HG03565 (cell line): ENCODE results near the gene AGGF1.
"Not testable (repeated sequence)": the region's sequence is repeated elsewhere in the genome, so short reads cannot be mapped to it uniquely, and the experiment has no call there.

ENCODE experiments used
- ATAC-seq: cut with Tn5 transposase; IDR thresholded peaks from one replicate; pipeline ENCODE4 v1.9.1; 2021; ENCODE audit warnings: mild to moderate bottlenecking, moderate library complexity; ENCODE audit not compliant: unreplicated experiment

The AGGF1 gene

DNA sequence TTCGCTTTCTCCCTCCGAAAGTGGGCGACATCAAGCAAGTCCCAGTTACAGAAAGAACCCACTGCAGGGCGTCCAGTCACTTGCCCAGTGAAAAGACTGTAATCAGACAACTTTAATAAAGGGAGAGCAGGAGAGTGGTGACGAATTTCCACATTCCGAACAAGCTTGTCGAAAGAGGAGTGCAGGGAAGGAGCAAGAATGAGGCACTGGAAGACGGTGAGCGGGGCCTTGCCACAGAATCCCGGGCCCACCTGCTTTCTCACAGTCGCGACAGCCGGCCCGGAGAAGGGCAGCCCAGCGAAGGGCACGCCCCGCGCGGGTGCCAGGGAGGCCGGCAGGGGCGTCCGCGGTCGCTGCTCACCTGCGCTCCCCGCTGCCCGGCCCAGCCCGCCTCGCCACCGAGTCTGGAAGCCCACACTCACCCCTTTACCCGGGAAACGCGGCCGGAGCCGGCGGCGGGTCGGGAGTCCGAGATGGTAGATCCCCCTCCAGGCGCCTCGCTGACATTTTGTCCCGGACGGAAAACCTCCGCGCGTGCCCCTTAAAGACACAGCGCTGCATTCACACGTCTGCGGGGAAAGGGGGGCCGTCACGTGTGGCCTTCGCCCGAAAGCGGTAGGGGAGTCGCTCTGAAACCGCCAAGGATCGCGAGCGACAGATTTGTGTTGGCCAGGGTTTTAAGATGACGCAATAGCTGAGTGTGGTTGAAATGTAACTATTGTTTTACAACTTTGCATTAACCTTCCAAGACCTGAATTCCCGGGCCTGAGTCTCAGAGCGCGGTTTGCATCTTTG is 56.7 kb downstream of the AGGF1 start, which contains the start of gene ZBED3:
Gene ZBED3 (minus strand): TSS at position 597 of the 795 bp plus-strand sequence. CDS start 9,407 bp downstream, outside the sequence.
- no peak for ATAC-seq

- no peak for ATAC-seq
These were observed 57.5 kb downstream of the AGGF1 start for GRCh38 chr5:77087484-77088261.

DNA sequence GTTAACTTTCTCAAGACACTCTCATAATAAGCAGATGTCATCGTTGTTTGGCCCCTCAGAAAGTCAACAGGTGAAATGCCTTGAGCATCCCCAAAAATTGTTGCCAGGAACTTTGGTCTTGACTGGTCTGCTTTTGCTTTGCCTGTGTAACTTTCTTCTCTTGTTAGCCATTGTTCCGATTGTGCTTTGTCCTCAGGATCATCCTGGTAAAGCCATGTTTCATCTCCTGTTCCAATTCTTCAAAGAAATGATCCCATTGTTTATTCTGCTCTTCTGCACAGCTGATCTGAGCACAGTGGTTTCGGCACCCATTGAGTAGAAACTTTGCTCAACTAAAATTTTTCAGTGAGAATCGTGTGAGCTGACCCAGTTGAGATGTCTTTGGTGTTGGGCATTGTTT is 65.0 kb downstream of the AGGF1 start:
- ATAC-seq: no peak

DNA sequence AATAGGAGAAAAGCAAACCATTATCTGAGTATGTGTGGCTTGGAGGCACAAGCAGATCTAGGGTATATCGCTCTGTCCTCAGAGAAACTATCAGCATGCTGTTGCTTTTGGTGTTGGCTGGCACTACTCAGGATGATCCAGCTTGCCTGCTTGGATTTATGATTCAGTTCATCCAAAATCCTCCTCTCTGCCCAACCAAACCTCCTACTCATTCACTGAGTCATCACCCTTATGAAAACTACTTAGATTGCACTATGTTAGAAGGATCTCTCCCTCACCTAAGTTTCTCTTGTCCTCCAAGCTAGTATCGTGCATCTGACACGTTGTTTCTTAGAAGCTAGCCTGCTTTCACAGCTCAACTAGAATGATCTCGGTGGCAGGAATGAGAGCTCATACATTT is 71.1 kb downstream of the AGGF1 start:
- no peak for ATAC-seq

DNA sequence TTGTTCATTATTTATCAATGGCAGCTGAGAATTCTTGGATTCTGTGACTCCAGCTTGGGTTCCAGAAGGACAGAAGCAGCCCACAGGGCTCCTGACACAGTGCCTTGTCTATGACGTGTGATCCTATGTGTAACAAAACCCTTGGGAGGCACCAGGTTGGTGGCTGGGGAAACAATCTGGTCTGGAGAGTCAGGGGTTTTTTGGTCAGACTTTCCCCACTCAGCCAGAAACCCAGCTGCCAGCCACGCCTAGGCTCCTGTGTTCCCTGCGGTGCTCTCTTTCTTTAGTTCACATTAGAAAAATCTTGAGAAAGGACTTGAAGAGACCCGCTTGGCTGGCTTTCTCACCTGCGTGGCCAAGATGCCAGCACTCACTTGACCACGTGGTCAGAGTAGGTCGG is 72.3 kb downstream of the AGGF1 start:
- ATAC-seq: no peak

GRCh38 chr5:77103457-77103856 is 73.3 kb downstream of the AGGF1 start:
- no peak for ATAC-seq

DNA sequence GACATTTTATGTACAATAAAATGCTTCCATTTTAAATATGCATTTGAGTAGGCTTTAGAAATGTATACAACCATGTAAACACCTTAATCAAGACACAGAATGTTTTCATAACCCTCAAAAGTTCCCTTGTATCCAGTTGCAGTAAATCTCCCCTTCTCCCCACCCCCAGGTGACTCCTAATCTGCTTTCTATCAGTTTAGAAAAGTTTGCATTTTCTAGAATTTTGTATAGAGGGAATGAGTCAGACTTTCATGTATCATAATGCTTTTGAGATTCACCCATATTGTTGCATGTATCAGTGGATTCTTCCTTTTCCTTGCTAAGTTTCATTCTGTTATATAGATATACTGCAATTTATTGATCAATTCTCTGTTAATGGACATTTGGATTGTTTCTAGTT is 74.6 kb downstream of the AGGF1 start:
- ATAC-seq: no peak

DNA sequence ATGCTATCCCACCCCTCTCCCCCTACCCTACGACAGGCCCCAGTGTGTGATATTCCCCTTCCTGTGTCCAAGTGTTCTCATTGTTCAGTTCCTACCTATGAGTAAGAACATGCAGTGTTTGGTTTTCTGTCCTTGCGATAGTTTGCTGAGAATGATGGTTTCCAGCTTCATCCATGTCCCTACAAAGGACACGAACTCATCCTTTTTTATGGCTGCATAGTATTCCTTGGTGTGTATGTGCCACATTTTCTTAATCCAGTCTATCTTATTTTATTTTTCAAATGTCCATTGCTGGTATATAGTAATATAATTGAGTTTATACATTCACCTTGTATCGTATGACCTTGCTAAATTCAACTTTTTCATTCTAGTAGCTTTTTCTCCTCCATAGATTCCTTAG is 76.8 kb downstream of the AGGF1 start:
- not testable (repeated sequence) for ATAC-seq
